Measurements from ENCODE around the gene ARHGAP33.

DNA sequence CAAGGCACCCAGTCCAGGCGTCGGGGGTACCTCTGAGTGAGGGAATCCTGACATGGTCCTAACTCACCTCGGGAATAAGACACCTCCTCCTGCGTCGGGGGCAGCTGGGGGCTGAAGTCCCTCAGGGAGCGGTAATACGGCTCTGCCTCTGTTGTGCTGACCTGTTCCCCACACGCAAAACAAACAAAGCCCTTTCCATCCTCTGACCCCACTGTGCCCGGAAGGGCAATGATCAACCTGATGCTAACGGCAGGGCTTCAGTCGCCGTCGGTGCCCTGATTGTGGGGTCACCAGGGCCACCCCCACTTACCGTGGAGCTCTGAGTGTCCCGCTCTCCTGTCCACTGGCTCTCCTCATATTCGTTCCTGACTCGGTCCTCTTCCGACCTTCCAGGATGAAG lies 55.6 kb downstream of the ARHGAP33 start:
- TF ChIP-seq EZH2 (IDR thresholded peaks at IDR 0.05; ENCODE audit: low read length, missing control alignments): no peak
- TF ChIP-seq, protein P1, sequence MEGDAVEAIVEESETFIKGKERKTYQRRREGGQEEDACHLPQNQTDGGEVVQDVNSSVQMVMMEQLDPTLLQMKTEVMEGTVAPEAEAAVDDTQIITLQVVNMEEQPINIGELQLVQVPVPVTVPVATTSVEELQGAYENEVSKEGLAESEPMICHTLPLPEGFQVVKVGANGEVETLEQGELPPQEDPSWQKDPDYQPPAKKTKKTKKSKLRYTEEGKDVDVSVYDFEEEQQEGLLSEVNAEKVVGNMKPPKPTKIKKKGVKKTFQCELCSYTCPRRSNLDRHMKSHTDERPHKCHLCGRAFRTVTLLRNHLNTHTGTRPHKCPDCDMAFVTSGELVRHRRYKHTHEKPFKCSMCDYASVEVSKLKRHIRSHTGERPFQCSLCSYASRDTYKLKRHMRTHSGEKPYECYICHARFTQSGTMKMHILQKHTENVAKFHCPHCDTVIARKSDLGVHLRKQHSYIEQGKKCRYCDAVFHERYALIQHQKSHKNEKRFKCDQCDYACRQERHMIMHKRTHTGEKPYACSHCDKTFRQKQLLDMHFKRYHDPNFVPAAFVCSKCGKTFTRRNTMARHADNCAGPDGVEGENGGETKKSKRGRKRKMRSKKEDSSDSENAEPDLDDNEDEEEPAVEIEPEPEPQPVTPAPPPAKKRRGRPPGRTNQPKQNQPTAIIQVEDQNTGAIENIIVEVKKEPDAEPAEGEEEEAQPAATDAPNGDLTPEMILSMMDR (conservative IDR thresholded peaks at IDR 0.05 in 1 of 2, IDR thresholded peaks at IDR 0.05 in 1 of 2; ENCODE audit: low read depth in 1 of 2, low read length in 2 of 2): no peak
